Transverse colon (tissue), 4 donors: ENCODE data around the gene CCDC83.

ENCODE experiments used
- POLR2AphosphoS5 ChIP-seq, 3 donors: sonication (generic); formaldehyde crosslinking; IDR thresholded peaks; one replicate each; pipeline ENCODE4 v1.6.1; 2016; ENCODE audit warnings: antibody characterized with exemption in 3 of 3
- TF ChIP-seq, protein P1 (sequence below), 5 experiments: fragments of 200-600 bp in 3 of 5; fragments of 450-650 bp in 2 of 5; sonication (generic) in 3 of 5; IDR thresholded peaks; 1 replicate in 2 of 5; 2 replicates in 3 of 5; pipeline ENCODE4 v1.5.1; 2016 to 2017; ENCODE audit warnings: antibody characterized with exemption in 5 of 5, inconsistent platforms in 3 of 5, mild to moderate bottlenecking in 2 of 5, moderate library complexity in 1 of 5

DNA sequence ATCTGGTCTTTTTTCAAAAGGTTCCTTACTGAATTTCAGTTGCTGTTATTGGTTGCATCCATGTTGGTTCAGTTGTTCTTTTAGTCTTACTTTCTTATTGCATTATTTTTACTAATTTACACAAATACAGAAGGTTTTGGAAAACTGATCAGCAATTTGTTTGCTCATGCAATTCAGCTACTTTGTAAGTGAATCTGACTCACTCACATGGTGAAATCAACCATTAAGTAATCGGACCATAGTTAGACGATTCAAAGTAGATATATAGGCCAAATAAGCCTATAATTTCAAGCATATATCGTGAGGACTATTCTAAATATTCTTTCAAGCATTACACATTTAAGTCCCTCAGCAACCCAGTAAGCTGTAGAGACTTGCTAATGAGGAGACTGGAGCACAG, 41.7 kb downstream of the CCDC83 start:
- TF ChIP-seq, protein P1, sequence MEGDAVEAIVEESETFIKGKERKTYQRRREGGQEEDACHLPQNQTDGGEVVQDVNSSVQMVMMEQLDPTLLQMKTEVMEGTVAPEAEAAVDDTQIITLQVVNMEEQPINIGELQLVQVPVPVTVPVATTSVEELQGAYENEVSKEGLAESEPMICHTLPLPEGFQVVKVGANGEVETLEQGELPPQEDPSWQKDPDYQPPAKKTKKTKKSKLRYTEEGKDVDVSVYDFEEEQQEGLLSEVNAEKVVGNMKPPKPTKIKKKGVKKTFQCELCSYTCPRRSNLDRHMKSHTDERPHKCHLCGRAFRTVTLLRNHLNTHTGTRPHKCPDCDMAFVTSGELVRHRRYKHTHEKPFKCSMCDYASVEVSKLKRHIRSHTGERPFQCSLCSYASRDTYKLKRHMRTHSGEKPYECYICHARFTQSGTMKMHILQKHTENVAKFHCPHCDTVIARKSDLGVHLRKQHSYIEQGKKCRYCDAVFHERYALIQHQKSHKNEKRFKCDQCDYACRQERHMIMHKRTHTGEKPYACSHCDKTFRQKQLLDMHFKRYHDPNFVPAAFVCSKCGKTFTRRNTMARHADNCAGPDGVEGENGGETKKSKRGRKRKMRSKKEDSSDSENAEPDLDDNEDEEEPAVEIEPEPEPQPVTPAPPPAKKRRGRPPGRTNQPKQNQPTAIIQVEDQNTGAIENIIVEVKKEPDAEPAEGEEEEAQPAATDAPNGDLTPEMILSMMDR (IDR thresholded peaks at IDR 0.05), result no peak
- no peak for TF ChIP-seq POLR2AphosphoS5 (IDR thresholded peaks at IDR 0.05)
